Activated gamma-delta T cell (primary cell): ENCODE results near the gene DENND1B.
"Not testable (repeated sequence)": the region's sequence is repeated elsewhere in the genome, so short reads cannot be mapped to it uniquely, and the experiment has no call there.

ENCODE experiments used
- DNase-seq: peaks from one replicate; lab custom pipeline; 2025; lab: John Stamatoyannopoulos, UW

DENND1B gene

GRCh38 chr1:197786280-197786679 is 11.0 kb upstream of the DENND1B start:
- no peak for DNase-seq

GRCh38 chr1:197783510-197783948 is 8.2 kb upstream of the DENND1B start:
- no peak for DNase-seq

- no peak for DNase-seq
Measured at GRCh38 chr1:197782722-197783360, 7.6 kb upstream of the DENND1B start.

GRCh38 chr1:197781968-197782721 is 6.9 kb upstream of the DENND1B start:
- no peak for DNase-seq

- DNase-seq = no peak
Measured at GRCh38 chr1:197779921-197780320, 4.6 kb upstream of the DENND1B start.

- no peak for DNase-seq
Measured at GRCh38 chr1:197778366-197778945, 3.2 kb upstream of the DENND1B start.

GRCh38 chr1:197776351-197777105 is 1.2 kb upstream of the DENND1B start:
- DNase-seq = no peak

- peak; percentile 53 for DNase-seq
Measured at GRCh38 chr1:197774466-197775281, 606 bp downstream of the DENND1B start.

GRCh38 chr1:197773856-197774255 is 1.4 kb downstream of the DENND1B start:
- DNase-seq = no peak

- no peak for DNase-seq
Measured at GRCh38 chr1:197771904-197772556, 3.2 kb downstream of the DENND1B start.

GRCh38 chr1:197771386-197771785 is 3.9 kb downstream of the DENND1B start:
- no peak for DNase-seq

GRCh38 chr1:197770243-197770642 is 5.0 kb downstream of the DENND1B start:
- no peak for DNase-seq

GRCh38 chr1:197769287-197769686 is 6.0 kb downstream of the DENND1B start:
- no peak for DNase-seq

- no peak for DNase-seq
Measured at GRCh38 chr1:197768014-197768805, 7.1 kb downstream of the DENND1B start.

- DNase-seq = no peak
Measured at GRCh38 chr1:197763769-197764168, 11.5 kb downstream of the DENND1B start.

GRCh38 chr1:197763307-197763706 is 12.0 kb downstream of the DENND1B start:
- no peak for DNase-seq

GRCh38 chr1:197761654-197762053 is 13.6 kb downstream of the DENND1B start:
- DNase-seq = no peak

- not testable (repeated sequence) for DNase-seq
Measured at GRCh38 chr1:197755553-197755952, 19.7 kb downstream of the DENND1B start.

GRCh38 chr1:197752652-197753164 is 22.6 kb downstream of the DENND1B start:
- DNase-seq = not testable (repeated sequence)

- no peak for DNase-seq
Measured at GRCh38 chr1:197750366-197750765, 24.9 kb downstream of the DENND1B start.
